VCaP (cell line): ENCODE results near the gene ELSPBP1.

Experiments
- H3K27ac ChIP-seq: fragments of 450-650 bp; 2 replicates; pipeline ENCODE4 v1.5.1; 2017
- TF ChIP-seq, protein P1 (sequence below): fragments of 450-650 bp; conservative IDR thresholded peaks from 2 replicates; pipeline ENCODE4 v1.5.1; 2017; ENCODE audit warnings: mild to moderate bottlenecking, moderate library complexity

ELSPBP1 gene

DNA sequence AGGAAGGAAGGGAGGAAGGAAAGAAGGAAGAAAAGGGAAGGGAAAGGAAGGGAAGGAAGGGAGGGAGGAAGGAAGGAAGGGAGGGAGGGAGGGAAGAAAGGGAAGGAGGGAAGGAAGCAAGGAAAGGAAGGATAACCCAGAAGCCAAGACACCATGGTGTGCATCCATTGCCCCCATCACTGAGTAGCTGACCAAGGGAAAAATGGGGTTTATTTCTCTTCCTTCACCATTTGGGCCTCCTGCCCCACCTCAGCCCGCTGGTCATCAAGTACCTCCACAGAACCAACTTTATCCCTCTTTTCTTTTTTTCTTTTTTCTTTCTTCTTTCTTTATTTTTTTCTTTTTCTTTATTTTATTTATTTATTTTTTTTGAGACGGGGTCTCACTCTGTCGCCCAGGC lies 29.1 kb downstream of the ELSPBP1 start:
- no peak overlapping the region for H3K27ac ChIP-seq

DNA sequence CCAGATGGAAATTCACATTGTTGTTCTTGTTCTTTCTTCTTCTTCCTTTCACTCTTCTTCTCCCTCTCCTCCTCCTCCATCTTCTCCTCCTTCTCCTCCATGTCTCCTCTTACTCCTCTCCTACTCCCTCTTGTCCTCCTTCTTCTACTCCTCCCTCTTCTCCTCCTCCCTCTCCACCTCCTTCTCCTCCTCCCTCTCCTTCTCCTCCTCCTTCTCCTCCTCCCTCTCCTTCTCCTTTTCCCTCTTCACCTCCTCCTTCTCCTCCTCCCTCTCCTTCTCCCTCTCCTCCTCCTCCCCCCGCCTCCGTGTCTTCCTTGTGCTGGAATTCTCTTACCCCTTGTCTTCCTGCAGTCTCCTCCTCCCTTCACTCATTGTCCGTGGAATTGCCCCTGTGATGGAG lies 31.0 kb downstream of the ELSPBP1 start:
- no peak overlapping the region for H3K27ac ChIP-seq
- TF ChIP-seq, protein P1, sequence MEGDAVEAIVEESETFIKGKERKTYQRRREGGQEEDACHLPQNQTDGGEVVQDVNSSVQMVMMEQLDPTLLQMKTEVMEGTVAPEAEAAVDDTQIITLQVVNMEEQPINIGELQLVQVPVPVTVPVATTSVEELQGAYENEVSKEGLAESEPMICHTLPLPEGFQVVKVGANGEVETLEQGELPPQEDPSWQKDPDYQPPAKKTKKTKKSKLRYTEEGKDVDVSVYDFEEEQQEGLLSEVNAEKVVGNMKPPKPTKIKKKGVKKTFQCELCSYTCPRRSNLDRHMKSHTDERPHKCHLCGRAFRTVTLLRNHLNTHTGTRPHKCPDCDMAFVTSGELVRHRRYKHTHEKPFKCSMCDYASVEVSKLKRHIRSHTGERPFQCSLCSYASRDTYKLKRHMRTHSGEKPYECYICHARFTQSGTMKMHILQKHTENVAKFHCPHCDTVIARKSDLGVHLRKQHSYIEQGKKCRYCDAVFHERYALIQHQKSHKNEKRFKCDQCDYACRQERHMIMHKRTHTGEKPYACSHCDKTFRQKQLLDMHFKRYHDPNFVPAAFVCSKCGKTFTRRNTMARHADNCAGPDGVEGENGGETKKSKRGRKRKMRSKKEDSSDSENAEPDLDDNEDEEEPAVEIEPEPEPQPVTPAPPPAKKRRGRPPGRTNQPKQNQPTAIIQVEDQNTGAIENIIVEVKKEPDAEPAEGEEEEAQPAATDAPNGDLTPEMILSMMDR = no peak

More for the DNA sequence above, 29.1 kb downstream of the ELSPBP1 start:
- TF ChIP-seq, protein P1 = no peak

DNA sequence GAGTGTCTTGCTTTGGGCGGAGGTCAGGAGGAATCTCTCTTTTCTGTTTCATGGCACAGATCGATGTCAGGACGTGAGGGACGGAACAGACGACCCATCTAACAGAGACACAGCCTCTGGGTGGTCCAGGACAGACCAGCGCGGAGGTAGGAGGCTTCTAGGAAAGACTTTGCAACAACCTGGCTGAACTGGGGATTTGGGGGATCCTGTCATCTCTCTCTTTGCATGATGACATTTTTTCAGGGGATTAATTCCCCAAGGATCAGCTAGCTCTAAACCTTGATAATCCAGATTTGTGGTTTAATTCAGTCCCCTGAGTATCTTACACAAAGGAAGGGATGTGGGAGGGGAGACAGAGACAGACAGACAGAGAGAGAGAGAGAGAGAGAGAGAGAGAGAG lies 35.0 kb downstream of the ELSPBP1 start:
- H3K27ac ChIP-seq = no peak overlapping the region
- TF ChIP-seq, protein P1 = no peak

DNA sequence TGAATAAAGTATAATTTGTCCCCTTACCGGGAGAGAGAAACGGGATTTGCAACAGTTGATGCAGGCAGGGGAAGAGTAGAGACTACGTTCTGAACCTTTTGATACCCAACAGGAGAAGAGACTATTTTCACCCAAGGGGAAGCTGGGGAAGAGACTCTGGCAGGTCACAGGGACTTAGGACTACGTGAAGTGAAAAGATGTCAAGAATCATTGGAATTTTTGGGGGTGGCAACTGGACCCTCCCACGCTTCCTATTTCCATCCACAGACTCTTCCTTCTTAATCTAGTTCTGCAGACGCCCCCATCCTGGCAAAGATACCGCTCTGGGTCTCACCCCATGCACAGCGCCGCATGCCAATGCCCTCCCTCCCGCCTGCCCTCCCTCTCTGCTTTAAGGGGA lies 35.6 kb downstream of the ELSPBP1 start:
- no peak overlapping the region for H3K27ac ChIP-seq
- TF ChIP-seq, protein P1 = no peak

DNA sequence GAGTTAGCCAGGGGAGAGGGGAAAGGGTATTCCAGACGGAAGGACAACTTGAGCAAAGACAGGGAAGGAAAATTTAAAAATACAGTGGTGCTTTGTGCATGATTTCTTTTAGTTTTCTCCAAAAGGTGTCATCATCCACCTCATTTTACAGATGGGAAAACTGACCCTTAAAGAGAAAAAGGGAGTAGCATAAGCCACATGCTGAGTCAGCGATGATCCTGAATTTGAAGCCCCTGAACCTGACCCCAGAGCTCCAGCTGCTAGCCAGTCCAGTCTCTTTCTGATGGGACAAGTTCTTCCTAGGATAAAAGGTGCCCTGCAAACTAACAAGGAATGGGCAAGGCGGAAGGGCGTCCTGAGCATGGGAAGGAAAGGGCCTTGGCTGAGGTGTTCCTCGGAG lies 39.2 kb downstream of the ELSPBP1 start:
- no peak overlapping the region for H3K27ac ChIP-seq
- TF ChIP-seq, protein P1 = no peak

DNA sequence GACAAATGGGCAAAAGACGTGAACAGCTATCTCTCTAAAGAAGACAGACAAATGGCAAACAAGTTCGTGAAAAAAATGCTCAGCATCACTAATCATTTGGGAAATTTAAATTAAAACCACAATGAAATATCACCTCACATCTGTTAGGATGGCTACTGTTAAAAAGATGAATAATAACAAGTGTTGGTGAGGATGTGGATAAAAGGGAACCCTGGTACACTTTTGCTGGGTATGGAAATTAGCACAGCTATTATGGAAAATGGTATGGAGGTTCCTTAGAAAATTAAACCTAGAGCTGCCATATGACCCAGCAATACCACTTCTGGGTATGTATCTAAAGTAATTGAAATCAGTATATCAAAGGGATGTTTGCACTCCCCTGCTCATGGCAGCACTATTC lies 42.3 kb downstream of the ELSPBP1 start:
- no peak overlapping the region for H3K27ac ChIP-seq
- TF ChIP-seq, protein P1 = no peak

DNA sequence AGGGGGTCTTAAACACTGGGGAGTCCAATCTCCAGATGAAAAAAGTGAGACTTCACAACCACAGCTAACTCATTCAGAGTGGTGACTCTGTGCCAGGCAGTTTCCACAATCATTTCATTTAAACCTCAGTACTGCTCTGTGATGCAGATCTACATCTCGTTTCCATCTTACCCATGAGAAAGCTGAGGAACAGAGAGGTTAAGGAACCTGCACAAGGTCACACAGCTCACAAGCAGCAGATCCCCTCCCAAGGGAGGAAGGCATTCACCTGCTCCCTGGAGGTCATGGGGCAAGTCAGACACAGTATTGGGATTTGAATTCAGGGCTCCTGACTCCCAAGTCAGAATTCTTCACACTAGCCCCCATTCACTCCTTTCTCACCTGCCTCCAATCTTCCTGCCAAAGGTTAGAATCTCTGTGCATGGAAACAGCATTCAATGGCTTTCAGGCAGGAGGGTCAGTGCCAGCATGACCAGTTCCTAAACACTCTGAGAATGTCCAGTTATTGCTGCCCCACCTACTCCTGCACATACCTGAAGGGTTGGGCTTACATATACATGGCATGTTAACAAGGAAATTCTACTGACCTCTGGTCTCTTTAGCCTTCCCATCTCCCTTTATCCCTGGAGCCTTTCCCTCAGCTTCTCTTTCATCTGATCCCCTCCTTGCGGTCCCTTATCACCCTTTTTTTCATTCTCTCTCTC lies 47.6 kb downstream of the ELSPBP1 start:
- H3K27ac ChIP-seq = no peak overlapping the region
- TF ChIP-seq, protein P1 = no peak
